Peyer's patch (tissue), 4 donors: ENCODE results near the gene TMEM150A. TPM values are rescaled to one million over a fixed set of nuclear protein-coding genes. Genes with fewer than 3 reads are reported as not detected.

Source experiments
- DNase-seq, 3 donors: peaks; one replicate each; pipeline ENCODE4 v3.0.0-alpha.2; 2017 to 2019
- H3K27ac ChIP-seq, 4 donors: fragments of 200-600 bp; sonication (generic); one replicate each; pipeline ENCODE4 v1.5.1; 2016 to 2019
- H3K27me3 ChIP-seq, 2 donors: fragments of 200-600 bp; sonication (generic); one replicate each; pipeline ENCODE4 v1.5.1; 2019
- H3K36me3 ChIP-seq, 3 donors: fragments of 200-600 bp; sonication (generic); one replicate each; pipeline ENCODE4 v1.5.1; 2016 to 2019
- H3K4me1 ChIP-seq, 4 donors: fragments of 200-600 bp; sonication (generic); one replicate each; pipeline ENCODE4 v1.5.1; 2016 to 2019
- H3K4me3 ChIP-seq, 4 donors: fragments of 200-600 bp; sonication (generic); 1 replicate in 3 of 4; 2 replicates in 1 of 4; pipeline ENCODE4 v1.5.1; 2016 to 2019; ENCODE audit warnings: mild to moderate bottlenecking in 1 of 4
- H3K9me3 ChIP-seq, 4 donors: fragments of 200-600 bp; sonication (generic); one replicate each; pipeline ENCODE4 v1.5.1; 2016 to 2019; ENCODE audit warnings: mild to moderate bottlenecking in 1 of 4
- POLR2A ChIP-seq, 2 donors: fragments of 450-650 bp; IDR thresholded peaks; one replicate each; pipeline ENCODE4 v1.5.1; 2017; ENCODE audit warnings: antibody characterized with exemption in 2 of 2, mild to moderate bottlenecking in 2 of 2, moderate library complexity in 2 of 2
- small RNA-seq, 2 donors: library from RNA; depleted of rRNA; stranded (forward); fragments of <200 nt; gene quantifications; one replicate each; pipeline ENCODE3, GENCODE V24; 2016
- total RNA-seq, 4 donors: library from RNA; depleted of rRNA; stranded (reverse); fragments of >200 nt; gene quantifications; one replicate each; pipeline ENCODE4 v1.1.0, GENCODE V29; 2016
- TF ChIP-seq, protein P1 (sequence below), 6 experiments: fragments of 450-650 bp in 4 of 6; fragments of 200-600 bp in 2 of 6; sonication (generic) in 1 of 6; IDR thresholded peaks; one replicate each; pipeline ENCODE4 v1.5.1; 2017 to 2019; ENCODE audit warnings: antibody characterized with exemption in 6 of 6, mild to moderate bottlenecking in 3 of 6, moderate library complexity in 1 of 6

Gene TMEM150A
- total RNA-seq, 4 donors from 2014 or later = 7.5 to 24.0 (median 15.5) TPM

DNA sequence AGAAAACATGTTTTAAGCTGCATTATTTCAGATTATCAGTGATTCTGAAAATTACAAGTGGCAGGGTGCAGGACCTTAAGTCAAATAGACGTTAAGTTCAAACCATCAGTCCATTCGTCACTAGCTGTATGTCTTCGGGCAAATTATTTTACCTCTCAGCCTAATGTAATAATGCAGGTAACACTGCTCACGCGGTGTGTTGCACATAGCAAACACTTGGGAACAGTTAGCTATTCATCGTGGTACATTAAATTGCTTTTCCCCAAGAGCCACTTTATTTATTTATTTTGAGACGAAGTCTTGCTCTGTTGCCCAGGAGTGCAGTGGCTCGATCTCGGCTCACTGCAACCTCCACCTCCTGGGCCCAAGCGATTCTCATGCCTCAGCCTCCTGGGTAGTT is 53.4 kb downstream of the TMEM150A start:
- Histone ChIP-seq H3K9me3 (no peaks in the 10 kb centered on the region), H3K36me3 (peaks cover 0 to 79% (median 0%) of the 10 kb centered on the region in 3 donors), H3K27me3 (no peaks in the 10 kb centered on the region), H3K4me3 (no peak overlapping the region), H3K27ac (peak overlapping the region in 1 of 4 donors; percentile 18), H3K4me1 (peaks cover 0 to 14% (median 0%) of the 10 kb centered on the region in 4 donors)
- no peak for DNase-seq
- no peak for TF ChIP-seq POLR2A (IDR thresholded peaks at IDR 0.05)
- TF ChIP-seq, protein P1, sequence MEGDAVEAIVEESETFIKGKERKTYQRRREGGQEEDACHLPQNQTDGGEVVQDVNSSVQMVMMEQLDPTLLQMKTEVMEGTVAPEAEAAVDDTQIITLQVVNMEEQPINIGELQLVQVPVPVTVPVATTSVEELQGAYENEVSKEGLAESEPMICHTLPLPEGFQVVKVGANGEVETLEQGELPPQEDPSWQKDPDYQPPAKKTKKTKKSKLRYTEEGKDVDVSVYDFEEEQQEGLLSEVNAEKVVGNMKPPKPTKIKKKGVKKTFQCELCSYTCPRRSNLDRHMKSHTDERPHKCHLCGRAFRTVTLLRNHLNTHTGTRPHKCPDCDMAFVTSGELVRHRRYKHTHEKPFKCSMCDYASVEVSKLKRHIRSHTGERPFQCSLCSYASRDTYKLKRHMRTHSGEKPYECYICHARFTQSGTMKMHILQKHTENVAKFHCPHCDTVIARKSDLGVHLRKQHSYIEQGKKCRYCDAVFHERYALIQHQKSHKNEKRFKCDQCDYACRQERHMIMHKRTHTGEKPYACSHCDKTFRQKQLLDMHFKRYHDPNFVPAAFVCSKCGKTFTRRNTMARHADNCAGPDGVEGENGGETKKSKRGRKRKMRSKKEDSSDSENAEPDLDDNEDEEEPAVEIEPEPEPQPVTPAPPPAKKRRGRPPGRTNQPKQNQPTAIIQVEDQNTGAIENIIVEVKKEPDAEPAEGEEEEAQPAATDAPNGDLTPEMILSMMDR (IDR thresholded peaks at IDR 0.05) = no peak

DNA sequence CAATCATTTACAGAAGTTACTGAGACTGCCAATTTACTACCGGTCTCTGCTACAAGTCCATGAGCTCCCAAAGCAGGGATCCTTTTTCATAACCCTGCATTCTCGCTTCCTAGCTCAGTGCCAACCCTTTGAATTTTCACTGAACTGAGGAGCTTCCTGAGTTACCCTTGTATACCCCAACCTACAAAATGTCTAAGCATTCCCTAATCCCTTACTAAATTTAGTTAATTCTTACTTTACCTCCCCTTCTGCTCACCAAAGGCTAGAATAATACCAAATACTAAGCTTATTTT is 53.9 kb downstream of the TMEM150A start:
- Histone ChIP-seq H3K4me3 (no peak overlapping the region), H3K27ac (no peak overlapping the region), H3K27me3 (no peaks in the 10 kb centered on the region), H3K36me3 (peaks cover 0 to 79% (median 0%) of the 10 kb centered on the region in 3 donors), H3K9me3 (no peaks in the 10 kb centered on the region), H3K4me1 (peaks cover 0 to 16% (median 0%) of the 10 kb centered on the region in 4 donors)
- TF ChIP-seq, protein P1 (IDR thresholded peaks at IDR 0.05) = no peak
- TF ChIP-seq POLR2A (IDR thresholded peaks at IDR 0.05) = no peak
- DNase-seq = no peak

Small RNAs within 50 kb of the gene (small RNA-seq; reads per million reads assigned to genes)
- gene RN7SL126P = 0 reads per million in 2 donors

Other genes with a start within 250 kb of the TMEM150A start
- 100 to 1,000 TPM in 3 of 4 donors, 10 to 100 TPM in 1; 47.0 to 719 (median 473) TPM for gene RETSAT, start 248.2 kb downstream of the TMEM150A start, total RNA-seq
- 10 to 100 TPM; 28.1 to 49.4 (median 45.8) TPM for gene ELMOD3, start 247.9 kb downstream of the TMEM150A start, total RNA-seq
- gene CAPG, start 192.3 kb downstream of the TMEM150A start, total RNA-seq = 10 to 100 TPM; 22.4 to 61.9 (median 33.2) TPM
- gene SH2D6, start 184.0 kb downstream of the TMEM150A start, total RNA-seq = 10 to 100 TPM; 12.4 to 38.0 (median 15.2) TPM
- 100 to 1,000 TPM; 113 to 189 (median 140) TPM for gene MAT2A, start 63.5 kb downstream of the TMEM150A start, total RNA-seq
- 10 to 100 TPM; 21.3 to 38.0 (median 31.1) TPM for gene GGCX, start 41.2 kb downstream of the TMEM150A start, total RNA-seq
- 100 to 1,000 TPM in 2 of 4 donors, 10 to 100 TPM in 2; 75.1 to 189 (median 112) TPM for gene VAMP8, start 25.1 kb downstream of the TMEM150A start, total RNA-seq
- 10 to 100 TPM in 3 of 4 donors, 1 to 10 TPM in 1; 6.5 to 18.2 (median 16.0) TPM for gene VAMP5, start 18.3 kb downstream of the TMEM150A start, total RNA-seq
- gene RNF181, start 7.0 kb downstream of the TMEM150A start, total RNA-seq = 100 to 1,000 TPM in 3 of 4 donors, 10 to 100 TPM in 1; 73.4 to 182 (median 134) TPM
- gene C2orf68, start 9.4 kb upstream of the TMEM150A start, total RNA-seq = 10 to 100 TPM; 20.5 to 34.0 (median 25.9) TPM
- gene USP39, start 13.5 kb upstream of the TMEM150A start, total RNA-seq = 100 to 1,000 TPM in 1 of 4 donors, 10 to 100 TPM in 3; 49.2 to 116 (median 64.6) TPM
- 1 to 10 TPM in 1 of 4 donors, not detected in 3; 1.7 TPM for gene SFTPB, start 65.5 kb upstream of the TMEM150A start, total RNA-seq
- 10 to 100 TPM in 2 of 4 donors, 1 to 10 TPM in 1, not detected in 1; 1.7 to 15.3 (median 10.5) TPM for gene GNLY, start 91.7 kb upstream of the TMEM150A start, total RNA-seq
- gene ATOH8, start 151.3 kb upstream of the TMEM150A start, total RNA-seq = 10 to 100 TPM in 2 of 4 donors, 1 to 10 TPM in 2; 5.3 to 35.5 (median 13.9) TPM